HepG2 (cell line): ENCODE measurements around the gene PTPRM. TPM values are rescaled to one million over a fixed set of nuclear protein-coding genes. Genes with fewer than 3 reads are reported as not detected.

Experiments
- ATAC-seq: fragments of 200-7000 bp; cut with Tn5 transposase; 3 replicates; pipeline ENCODE4 v1.9.1; 2020; ENCODE audit warnings: mild to moderate bottlenecking, moderate library complexity
- BruUV-seq: library from RNA; stranded (reverse); fragments of 400-500 nt; replicated peaks from 2 replicates; lab custom pipeline; 2021; lab: Mats Ljungman, UMichigan
- CTCF ChIA-PET: fragments of 300-600 bp; formaldehyde crosslinking; extraction: SDS; loops from one replicate; lab custom pipeline; 2021; ENCODE audit warnings: low total read pairs, inconsistent platforms, low intra/inter-chr PET ratio; lab: Yijun Ruan, JAX
- POLR2A ChIA-PET: fragments of 350-600 bp; sonication (Branson Sonifier 250); formaldehyde crosslinking; loops from one replicate; lab custom pipeline; 2020; ENCODE audit warnings: antibody characterized with exemption, inconsistent platforms; lab: Yijun Ruan, JAX
- DNase-seq: peaks from one replicate; pipeline ENCODE4 v3.0.0-alpha.2; 2015; ENCODE audit warnings: low spot score
- FAIRE-seq: peaks from 3 replicates; lab custom pipeline; 2011; peaks lifted over from hg19 to GRCh38; lab: Jason Lieb, UNC
- H2AFZ ChIP-seq: one replicate; pipeline ENCODE4 v1.6.1; 2011; ENCODE audit warnings: low read length, inconsistent platforms
- H3K27ac ChIP-seq: fragments of 300-600 bp; 3 replicates; pipeline ENCODE4 v1.8.0; 2011; ENCODE audit warnings: mixed run types, mild to moderate bottlenecking, mixed read lengths, low read length, inconsistent platforms; ENCODE audit not compliant: insufficient read depth; ENCODE audit errors: extremely low read length
- H3K27me3 ChIP-seq, 2 experiments: fragments of 200-600 bp in 1 of 2; 2 replicates in 1 of 2; 3 replicates in 1 of 2; pipeline versions ENCODE4 v1.6.0 to v1.8.0; 2011; ENCODE audit warnings: low read length in 2 of 2, mild to moderate bottlenecking in 2 of 2, moderate library complexity in 2 of 2, inconsistent platforms in 1 of 2; ENCODE audit not compliant: insufficient read depth in 2 of 2, control insufficient read depth in 1 of 2
- H3K36me3 ChIP-seq, 2 experiments: fragments of 200-600 bp in 1 of 2; replicated peaks in 1 of 2; 2 replicates in 1 of 2; 3 replicates in 1 of 2; pipeline versions ENCODE4 v1.5.1 to v1.8.0; 2011; ENCODE audit warnings: low read length in 2 of 2, inconsistent platforms in 1 of 2; ENCODE audit not compliant: insufficient read depth in 2 of 2, control insufficient read depth in 1 of 2
- H3K4me1 ChIP-seq: 2 replicates; pipeline ENCODE4 v1.5.1; 2012; ENCODE audit warnings: low read length, inconsistent platforms; ENCODE audit not compliant: insufficient read depth
- H3K4me2 ChIP-seq: 2 replicates; pipeline ENCODE4 v1.6.0; 2011; ENCODE audit warnings: low read depth, low read length, inconsistent platforms
- H3K4me3 ChIP-seq, 3 experiments: fragments of 200-600 bp in 1 of 3; sonication (generic), shearing (Covaris generic) in 1 of 3; replicated peaks in 1 of 3; 2 replicates each; pipeline ENCODE4 v1.5.1; 2011 to 2016; ENCODE audit warnings: low read length in 3 of 3, inconsistent platforms in 2 of 3, low read depth in 2 of 3, mild to moderate bottlenecking in 2 of 3, control low read depth in 1 of 3, mixed read lengths in 1 of 3; ENCODE audit not compliant: insufficient read depth in 1 of 3
- H3K79me2 ChIP-seq: one replicate; pipeline ENCODE4 v1.6.1; 2011; ENCODE audit warnings: low read length, inconsistent platforms; ENCODE audit not compliant: insufficient read depth
- H3K9ac ChIP-seq: 2 replicates; pipeline ENCODE4 v1.6.0; 2011; ENCODE audit warnings: mild to moderate bottlenecking, low read depth, low read length, inconsistent platforms; ENCODE audit not compliant: insufficient read depth
- H3K9me3 ChIP-seq: 2 replicates; pipeline ENCODE4 v1.5.1; 2012; ENCODE audit warnings: mild to moderate bottlenecking, low read length
- H4K20me1 ChIP-seq: 2 replicates; pipeline ENCODE4 v1.6.0; 2011; ENCODE audit warnings: inconsistent platforms, mild to moderate bottlenecking, low read length, moderate library complexity; ENCODE audit not compliant: insufficient read depth
- POLR2AphosphoS2 ChIP-seq: IDR thresholded peaks from 2 replicates; pipeline ENCODE4 v1.6.1; 2011; ENCODE audit warnings: low read depth, low read length, improper control_type of control experiment
- TCF7L2 ChIP-seq: IDR thresholded peaks from 2 replicates; pipeline ENCODE4 v1.6.1; 2011; ENCODE audit warnings: mild to moderate bottlenecking, low read depth, low read length, moderate library complexity
- THAP8 ChIP-seq: sonication (generic); formaldehyde crosslinking; IDR thresholded peaks from 2 replicates; pipeline ENCODE4 v1.5.1; 2020; ENCODE audit warnings: missing genetic modification reagents, mild to moderate bottlenecking, borderline replicate concordance
- ZNF598 ChIP-seq: sonication (generic); formaldehyde crosslinking; IDR thresholded peaks from 2 replicates; pipeline ENCODE4 v1.5.1; 2020; ENCODE audit warnings: mild to moderate bottlenecking, missing genetic modification reagents, borderline replicate concordance
- WGBS: methylation state at CpG from one replicate; pipeline ENCODE4 v1.1.6; 2017; ENCODE audit warnings: low lambda C conversion rate; 5-methylcytosine and 5-hydroxymethylcytosine counted together
- in situ Hi-C: cut with HindIII; loops from 2 replicates; pipeline ENCODE4 v1.10.0; 2017; ENCODE audit warnings: low pct_unique_long_range_greater_than_20kb; ENCODE audit not compliant: extremely low pct_ligation_motif_present
- intact Hi-C: fragments of 100-400 bp; cut with micrococcal nuclease; formaldehyde crosslinking; loops from one replicate; pipeline ENCODE4 v1.10.0; 2022; ENCODE audit not compliant: unreplicated experiment
- polyA plus RNA-seq, 8 experiments: library from polyadenylated mRNA; depleted of rRNA in 3 of 8; stranded (reverse) in 7 of 8; unstranded in 1 of 8; fragments of >200 nt; fragmentation: Illumina TruSeq in 4 of 8; extraction: Trizol in 4 of 8; gene quantifications; 2 replicates each; pipeline versions ENCODE4 v1.2.1 to v1.2.3, GENCODE V29; 2011 to 2016; ENCODE audit warnings: low read depth in 4 of 8, missing spikeins in 1 of 8, mixed read lengths in 1 of 8; ENCODE audit not compliant: insufficient read depth in 1 of 8
- total RNA-seq, 5 experiments: library from RNA; depleted of rRNA; stranded (reverse); fragments of >200 nt; fragmentation: Illumina TruSeq; extraction: Trizol; gene quantifications; 2 replicates each; pipeline ENCODE4 v1.2.3, GENCODE V29; 2016; ENCODE audit warnings: low read depth in 1 of 5
- TF ChIP-seq, protein P1 (sequence below): sonication (generic); formaldehyde crosslinking; IDR thresholded peaks from 2 replicates; pipeline ENCODE4 v1.9.0; 2022; ENCODE audit warnings: missing genetic modification reagents, mild to moderate bottlenecking, borderline replicate concordance
- TF ChIP-seq, protein P2 (sequence below): sonication (generic); formaldehyde crosslinking; IDR thresholded peaks from 2 replicates; pipeline ENCODE4 v1.4.0; 2020; ENCODE audit warnings: missing genetic modification reagents

Gene PTPRM
- total and polyA plus RNA-seq, 2 of the 13 experiments (the other 11 are each of a cell fraction or from before 2014, with no cell fraction given), result 12.6 to 108 TPM

DNA sequence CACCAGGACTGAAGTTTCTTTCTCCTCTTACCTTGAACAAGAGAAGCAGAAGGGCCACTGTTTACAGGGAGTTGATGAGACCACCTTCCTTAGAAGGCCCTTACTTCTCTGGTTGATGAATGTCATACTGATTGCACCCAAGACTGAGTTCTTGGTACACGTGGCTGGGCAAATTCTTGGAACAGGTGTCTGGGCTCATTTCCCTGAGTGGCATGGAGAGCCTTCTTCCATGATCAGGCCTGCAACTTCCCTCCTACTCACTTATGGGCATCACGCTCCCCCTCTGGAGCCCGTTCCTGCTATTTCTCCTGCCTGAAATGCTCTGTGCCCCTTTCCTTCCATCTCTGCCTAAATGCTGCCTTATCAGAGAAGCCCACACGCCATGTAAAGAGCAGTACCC is 110.3 kb downstream of the PTPRM start:
- Histone ChIP-seq H2AFZ (no peak overlapping the region), H3K27me3 (no peaks in the 10 kb centered on the region), H3K36me3 (no peaks in the 10 kb centered on the region), H3K9ac (no peak overlapping the region), H3K9me3 (no peaks in the 10 kb centered on the region), H3K4me2 (no peak overlapping the region), H3K4me3 (no peak overlapping the region), H3K79me2 (no peaks in the 10 kb centered on the region), H3K4me1 (peaks cover 2% of the 10 kb centered on the region), H3K27ac (no peak overlapping the region), H4K20me1 (no peaks in the 10 kb centered on the region)
- DNase-seq, result no peak
- intact Hi-C loops, result no loop called here
- 96% methylated on average over 4 of the region's 4 CpGs for WGBS
- FAIRE-seq, result no peak
- in situ Hi-C loops, result no loop called here
- ChIA-PET CTCF (no interaction called here), POLR2A (no interaction called here)
- TF ChIP-seq, protein P1, sequence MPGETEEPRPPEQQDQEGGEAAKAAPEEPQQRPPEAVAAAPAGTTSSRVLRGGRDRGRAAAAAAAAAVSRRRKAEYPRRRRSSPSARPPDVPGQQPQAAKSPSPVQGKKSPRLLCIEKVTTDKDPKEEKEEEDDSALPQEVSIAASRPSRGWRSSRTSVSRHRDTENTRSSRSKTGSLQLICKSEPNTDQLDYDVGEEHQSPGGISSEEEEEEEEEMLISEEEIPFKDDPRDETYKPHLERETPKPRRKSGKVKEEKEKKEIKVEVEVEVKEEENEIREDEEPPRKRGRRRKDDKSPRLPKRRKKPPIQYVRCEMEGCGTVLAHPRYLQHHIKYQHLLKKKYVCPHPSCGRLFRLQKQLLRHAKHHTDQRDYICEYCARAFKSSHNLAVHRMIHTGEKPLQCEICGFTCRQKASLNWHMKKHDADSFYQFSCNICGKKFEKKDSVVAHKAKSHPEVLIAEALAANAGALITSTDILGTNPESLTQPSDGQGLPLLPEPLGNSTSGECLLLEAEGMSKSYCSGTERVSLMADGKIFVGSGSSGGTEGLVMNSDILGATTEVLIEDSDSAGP, result no peak
- no peak for TF ChIP-seq THAP8
- no TSS peak for BruUV-seq
- no peak for ATAC-seq

DNA sequence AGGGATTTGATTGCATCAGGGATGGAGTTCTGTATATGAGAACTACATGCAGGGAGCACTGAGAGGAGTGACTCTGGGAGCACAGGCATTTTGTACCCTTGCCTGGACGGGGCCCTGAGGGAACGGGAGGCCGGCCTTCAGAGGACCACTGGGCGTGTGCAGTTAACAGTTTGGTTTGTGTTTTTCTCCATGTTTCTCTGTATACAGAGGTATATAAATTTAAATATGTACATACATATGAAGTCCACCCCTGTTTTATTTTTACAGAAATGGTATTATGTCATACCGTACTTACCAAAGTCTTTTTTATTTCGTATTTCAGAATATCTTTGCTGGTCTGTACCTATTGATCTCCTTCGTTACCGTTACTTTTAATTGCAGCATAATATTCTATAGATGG is 111.3 kb downstream of the PTPRM start:
- Histone ChIP-seq H3K79me2 (no peaks in the 10 kb centered on the region), H3K4me3 (no peak overlapping the region), H3K9ac (no peak overlapping the region), H3K4me2 (no peak overlapping the region), H4K20me1 (no peaks in the 10 kb centered on the region), H3K9me3 (no peaks in the 10 kb centered on the region), H3K4me1 (peaks cover 10% of the 10 kb centered on the region), H2AFZ (no peak overlapping the region), H3K36me3 (no peaks in the 10 kb centered on the region), H3K27ac (no peak overlapping the region), H3K27me3 (no peaks in the 10 kb centered on the region)
- in situ Hi-C loops (no loop called here), intact Hi-C loops (no loop called here)
- DNase-seq (no peak), ATAC-seq (no peak), FAIRE-seq (no peak)
- 96% methylated on average over 8 of the region's 8 CpGs for WGBS
- CTCF ChIA-PET, result no interaction called here
- POLR2A ChIA-PET, result no interaction called here
- BruUV-seq, result no TSS peak
- TF ChIP-seq, protein P2, sequence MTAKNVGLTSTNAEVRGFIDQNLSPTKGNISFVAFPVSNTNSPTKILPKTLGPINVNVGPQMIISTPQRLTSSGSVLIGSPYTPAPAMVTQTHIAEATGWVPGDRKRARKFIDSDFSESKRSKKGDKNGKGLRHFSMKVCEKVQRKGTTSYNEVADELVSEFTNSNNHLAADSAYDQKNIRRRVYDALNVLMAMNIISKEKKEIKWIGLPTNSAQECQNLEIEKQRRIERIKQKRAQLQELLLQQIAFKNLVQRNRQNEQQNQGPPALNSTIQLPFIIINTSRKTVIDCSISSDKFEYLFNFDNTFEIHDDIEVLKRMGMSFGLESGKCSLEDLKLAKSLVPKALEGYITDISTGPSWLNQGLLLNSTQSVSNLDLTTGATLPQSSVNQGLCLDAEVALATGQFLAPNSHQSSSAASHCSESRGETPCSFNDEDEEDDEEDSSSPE (CRISPR knock-in tag), result no peak
- TF ChIP-seq ZNF598 (CRISPR knock-in tag) (no peak), TCF7L2 (no peak), POLR2AphosphoS2 (no peak)
